Measurements from ENCODE around the gene NDC80. TPM values are rescaled to one million over a fixed set of nuclear protein-coding genes. Genes with fewer than 3 reads are reported as not detected.
"Not testable (repeated sequence)": the region's sequence is repeated elsewhere in the genome, so short reads cannot be mapped to it uniquely, and the experiment has no call there.

The NDC80 gene
- total RNA-seq, 1 donor from 2014 or later, result 50.5 TPM

- Mint-ChIP-seq H3K27me3 (no peaks in the 10 kb centered on the region), H3K36me3 (ENCODE audit: low read depth) (peaks cover 13% of the 10 kb centered on the region), H3K4me1 (peaks cover 30% of the 10 kb centered on the region), H3K4me3 (peak within 1 kb of the TSS; percentile 94), H3K9me3 (no peaks in the 10 kb centered on the region), H3K27ac (peak within 1 kb of the TSS; percentile 100)
- DNase-seq, result peak; percentile 96
- intact Hi-C loops (cut with micrococcal nuclease), result loop anchor here (2.0 to 5.0 kb wide), 5 partner anchors 68 to 607 kb away; partner anchors contain the start of genes LPIN2, MYL12A and MYL12B
Observed at GRCh38 chr18:2655178-2655953, 84.0 kb downstream of the NDC80 start, which contains the start of gene SMCHD1. Gene SMCHD1 (plus strand): TSS chr18:2655726. CDS start chr18:2656076, 350 bp downstream.

- Mint-ChIP-seq H3K36me3 (ENCODE audit: low read depth) (peaks cover 15% of the 10 kb centered on the region), H3K4me1 (peaks cover 31% of the 10 kb centered on the region), H3K4me3 (peak overlapping the region; percentile 94), H3K27me3 (no peaks in the 10 kb centered on the region), H3K27ac (peak overlapping the region; percentile 98), H3K9me3 (peaks cover 2% of the 10 kb centered on the region)
- intact Hi-C loops (cut with micrococcal nuclease), result loop anchor here (1.0 to 5.0 kb wide), 6 partner anchors 51 to 606 kb away; partner anchors contain the start of genes LPIN2, MYL12A and MYL12B
- no peak for DNase-seq
Observed at GRCh38 chr18:2655954-2656236, 84.5 kb downstream of the NDC80 start.

- peaks cover 34% of the 10 kb centered on the region for H3K4me1 Mint-ChIP-seq
- intact Hi-C loops (cut with micrococcal nuclease), result loop anchor here (1.0 to 5.0 kb wide), 5 partner anchors 51 to 606 kb away; partner anchors contain the start of genes LPIN2 and MYL12B
- DNase-seq, result peak; percentile 81
- H3K27ac Mint-ChIP-seq, result peak overlapping the region; percentile 98
- no peaks in the 10 kb centered on the region for H3K27me3 Mint-ChIP-seq
- peaks cover 18% of the 10 kb centered on the region for H3K36me3 Mint-ChIP-seq (ENCODE audit: low read depth)
- peaks cover 4% of the 10 kb centered on the region for H3K9me3 Mint-ChIP-seq
- H3K4me3 Mint-ChIP-seq, result peak overlapping the region; percentile 94
Observed at GRCh38 chr18:2656237-2656980, 85.1 kb downstream of the NDC80 start.

- no peak for DNase-seq
- Mint-ChIP-seq H3K9me3 (peaks cover 4% of the 10 kb centered on the region), H3K27ac (peak overlapping the region; percentile 98), H3K27me3 (no peaks in the 10 kb centered on the region), H3K36me3 (ENCODE audit: low read depth) (peaks cover 21% of the 10 kb centered on the region), H3K4me1 (peaks cover 36% of the 10 kb centered on the region), H3K4me3 (peak overlapping the region; percentile 94)
- intact Hi-C loops (cut with micrococcal nuclease), result loop anchor here (1.0 to 5.0 kb wide), 6 partner anchors 52 to 605 kb away; partner anchors contain the start of genes LPIN2, METTL4, MYL12B and NDC80
Observed at GRCh38 chr18:2656981-2657512, 85.7 kb downstream of the NDC80 start.

- Mint-ChIP-seq H3K27ac (peak overlapping the region; percentile 90), H3K4me3 (peak overlapping the region; percentile 94), H3K9me3 (peaks cover 4% of the 10 kb centered on the region), H3K36me3 (ENCODE audit: low read depth) (peaks cover 24% of the 10 kb centered on the region), H3K4me1 (peaks cover 41% of the 10 kb centered on the region), H3K27me3 (no peaks in the 10 kb centered on the region)
- intact Hi-C loops (cut with micrococcal nuclease), result loop anchor here (1.0 to 5.0 kb wide), 6 partner anchors 25 to 604 kb away; partner anchors contain the start of genes LPIN2, METTL4, MYL12B and NDC80
- no peak for DNase-seq
Observed at GRCh38 chr18:2657788-2658458, 86.6 kb downstream of the NDC80 start.

- H3K4me1 Mint-ChIP-seq, result peaks cover 53% of the 10 kb centered on the region
- H3K27ac Mint-ChIP-seq, result peak overlapping the region; percentile 3
- DNase-seq; H3K27me3 Mint-ChIP-seq; intact Hi-C loops (cut with micrococcal nuclease); H3K9me3 Mint-ChIP-seq: not testable (repeated sequence)
- H3K36me3 Mint-ChIP-seq (ENCODE audit: low read depth), result peaks cover 36% of the 10 kb centered on the region
- peak overlapping the region; percentile 6 for H3K4me3 Mint-ChIP-seq
Observed at GRCh38 chr18:2660849-2661248, 89.5 kb downstream of the NDC80 start.

GRCh38 chr18:2662288-2662687, 90.9 kb downstream of the NDC80 start:
- intact Hi-C loops (cut with micrococcal nuclease); H3K27ac Mint-ChIP-seq; H3K4me3 Mint-ChIP-seq; DNase-seq; H3K9me3 Mint-ChIP-seq; H3K27me3 Mint-ChIP-seq: not testable (repeated sequence)
- Mint-ChIP-seq H3K36me3 (ENCODE audit: low read depth) (peaks cover 40% of the 10 kb centered on the region), H3K4me1 (peaks cover 54% of the 10 kb centered on the region)

GRCh38 chr18:2662990-2663389, 91.6 kb downstream of the NDC80 start:
- intact Hi-C loops (cut with micrococcal nuclease), result no loop called here
- peaks cover 39% of the 10 kb centered on the region for H3K36me3 Mint-ChIP-seq (ENCODE audit: low read depth)
- peaks cover 4% of the 10 kb centered on the region for H3K9me3 Mint-ChIP-seq
- H3K4me3 Mint-ChIP-seq, result peak overlapping the region; percentile 26
- H3K27me3 Mint-ChIP-seq, result no peaks in the 10 kb centered on the region
- DNase-seq, result no peak
- peaks cover 54% of the 10 kb centered on the region for H3K4me1 Mint-ChIP-seq
- peak overlapping the region; percentile 36 for H3K27ac Mint-ChIP-seq

Other genes with a start within 250 kb of the NDC80 start
- 17.7 and 18.4 TPM in 2 replicates for gene METTL4, start 52 bp upstream of the NDC80 start, total RNA-seq
- 98.4 and 109 TPM in 2 replicates for gene SMCHD1, start 84.2 kb downstream of the NDC80 start, total RNA-seq

All from activated CD4-positive, alpha-beta T cell treated with anti-CD3 and anti-CD28 coated beads, Interleukin-2, amount 10 ng/mL, durations not matched to agents 24 days and 14 days (primary cell).